GM19035 (cell line): Measurements from ENCODE around the gene GALNT9.

Experiments
- ATAC-seq: cut with Tn5 transposase; IDR thresholded peaks from one replicate; pipeline ENCODE4 v1.9.1; 2021; ENCODE audit not compliant: unreplicated experiment

GALNT9 gene

DNA sequence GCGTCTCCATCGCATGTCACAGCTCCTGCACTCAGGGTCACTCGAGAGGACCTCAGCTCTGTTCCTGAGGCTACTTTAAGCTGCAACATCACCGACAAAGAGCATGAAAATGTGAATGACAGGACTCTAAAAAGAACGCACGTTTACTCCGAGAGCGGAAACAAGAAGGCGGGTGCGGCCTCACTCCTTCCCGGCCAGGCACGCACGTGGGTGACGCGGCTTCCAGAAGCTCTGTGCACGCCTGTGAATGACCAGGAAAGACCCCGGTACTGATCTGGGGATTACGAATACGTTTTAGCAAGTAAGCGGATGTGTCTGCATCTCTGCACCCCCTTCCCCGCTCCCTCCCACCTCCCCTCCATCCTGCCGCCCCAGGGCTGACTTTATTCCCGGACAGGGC lies 15.2 kb upstream of the GALNT9 start:
- ATAC-seq, result no peak

DNA sequence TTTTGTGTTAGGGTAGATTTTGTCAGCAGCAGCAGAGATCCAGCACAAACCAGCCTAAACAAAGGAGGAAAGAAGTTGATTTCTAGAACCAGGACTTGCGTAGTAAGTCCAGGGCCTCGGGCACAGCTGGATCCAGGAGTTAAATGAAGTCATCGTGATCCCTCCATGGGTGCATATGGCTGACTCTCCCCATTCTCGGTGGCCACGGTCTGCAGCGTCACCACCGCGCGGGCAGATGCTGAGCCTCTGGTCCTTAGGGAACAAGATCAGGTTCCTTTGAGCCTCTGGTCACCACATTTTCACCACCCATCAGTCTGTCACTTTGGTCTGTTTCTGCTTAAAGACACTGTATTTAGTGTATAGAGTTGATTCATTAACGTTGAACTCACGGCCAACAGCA lies 14.8 kb upstream of the GALNT9 start:
- no peak for ATAC-seq

DNA sequence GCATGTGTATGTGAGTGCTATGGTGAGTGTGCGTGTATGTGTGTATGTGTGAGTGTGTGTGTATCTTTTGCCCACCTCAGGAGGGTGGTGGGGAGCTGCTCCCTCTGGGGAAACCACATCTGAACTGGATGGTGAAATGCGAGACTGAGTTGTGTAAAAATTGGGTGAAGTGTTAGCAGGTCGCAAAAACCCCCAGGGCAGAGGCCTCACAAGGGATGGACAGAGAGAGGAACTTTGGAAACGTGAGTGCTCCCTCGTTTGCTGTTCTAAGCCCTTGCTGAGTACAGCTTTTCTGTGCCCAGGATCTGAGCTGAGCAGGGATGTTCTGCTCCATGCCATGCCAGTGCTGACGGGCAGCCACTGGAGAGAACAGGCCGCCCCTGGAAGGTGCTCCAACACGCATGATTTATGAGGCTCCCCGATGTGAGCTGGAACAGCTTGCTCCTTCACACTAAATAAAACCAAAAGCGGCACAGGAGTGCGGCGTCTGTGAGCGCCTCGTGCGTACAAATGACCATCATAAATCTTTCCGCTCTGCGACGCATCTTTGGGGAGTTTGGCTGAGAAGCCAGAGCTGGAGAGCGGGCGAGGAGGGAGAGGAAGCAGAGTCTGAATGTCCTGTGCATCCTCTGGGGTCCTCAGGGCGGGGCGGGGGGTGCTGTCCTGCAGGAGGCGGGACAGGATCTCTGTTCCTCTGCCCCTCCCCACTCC lies 14.1 kb upstream of the GALNT9 start:
- ATAC-seq, result no peak

DNA sequence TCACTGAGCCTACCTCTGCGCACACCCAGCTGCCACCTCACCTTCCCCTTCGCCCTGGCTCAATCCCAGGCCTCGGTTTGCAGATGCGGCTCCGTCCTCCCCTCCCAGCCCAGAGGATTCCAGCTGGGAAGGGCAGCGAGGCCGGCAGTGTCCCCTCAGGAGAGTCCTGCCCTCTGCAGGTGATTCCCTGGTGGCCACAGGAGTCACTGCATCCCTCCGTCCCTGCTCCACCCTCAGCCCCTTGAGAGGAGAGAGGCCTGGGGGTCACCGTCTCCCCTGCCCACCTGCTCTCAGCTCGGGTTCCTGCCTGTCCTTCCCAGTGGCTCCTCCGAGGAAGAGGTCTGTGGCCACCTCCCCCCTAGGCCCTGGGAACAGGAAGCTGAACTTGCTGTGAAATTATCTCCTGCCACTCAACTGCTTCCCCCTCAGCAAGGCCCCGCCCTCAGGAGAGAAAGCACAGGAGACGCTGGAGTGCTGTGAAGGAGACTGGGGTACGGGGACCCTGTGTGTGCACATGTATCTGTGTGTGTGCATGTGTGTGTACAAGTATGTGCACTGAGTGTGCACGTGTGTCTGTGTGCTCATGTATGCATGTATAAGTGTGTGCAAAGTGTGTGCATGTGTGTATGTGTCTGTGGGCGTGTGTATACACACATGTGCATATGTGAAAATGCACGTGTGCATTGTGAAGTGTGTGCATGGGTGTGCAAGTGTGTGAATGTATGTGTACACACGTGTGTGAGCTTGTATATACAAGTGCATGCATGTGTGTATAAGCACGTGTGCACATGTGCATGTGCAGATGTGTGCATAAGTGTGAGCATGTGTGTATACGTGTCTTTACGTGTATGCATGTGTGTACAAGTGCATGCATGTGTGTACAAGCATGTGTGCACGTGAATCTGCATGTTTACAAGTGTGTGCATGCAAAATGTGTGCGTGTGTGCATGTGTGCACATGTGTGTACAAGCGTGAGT lies 13.2 kb upstream of the GALNT9 start:
- ATAC-seq, result no peak

DNA sequence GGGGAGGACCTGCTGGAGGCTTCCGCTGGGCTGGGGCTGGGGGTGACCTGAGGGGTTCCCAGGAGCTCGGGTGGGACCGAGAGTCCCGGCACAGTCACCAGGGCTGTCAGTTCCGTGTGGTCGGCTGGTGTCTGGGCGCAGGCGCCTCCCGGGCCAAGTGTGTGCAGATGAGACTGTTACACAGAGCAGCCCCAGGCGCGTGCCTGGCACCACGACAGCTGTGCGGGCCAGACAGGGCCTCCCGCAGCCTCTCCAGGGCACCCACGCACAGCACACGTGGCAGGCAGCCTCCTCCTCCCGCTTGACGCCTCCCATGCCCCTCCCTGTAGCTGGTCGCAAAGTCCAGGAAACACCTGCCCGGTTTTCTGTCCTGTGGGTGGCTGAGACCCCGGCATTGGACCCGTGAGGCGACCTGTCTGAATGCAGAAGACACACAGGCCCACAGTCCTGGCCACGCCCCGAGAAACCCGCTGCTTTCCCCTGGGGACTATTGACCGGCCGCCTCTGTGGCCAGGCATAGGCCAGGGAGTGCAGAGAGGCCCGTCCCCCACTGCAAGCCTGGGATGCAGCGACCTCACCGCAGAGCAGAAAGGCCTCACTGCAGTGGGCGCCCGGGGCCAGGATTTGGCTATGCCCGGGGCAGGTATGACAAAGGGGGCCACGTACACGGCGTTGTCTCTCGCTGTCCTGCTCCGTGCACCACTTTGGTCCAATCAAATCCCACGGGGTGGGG lies 12.1 kb upstream of the GALNT9 start:
- ATAC-seq, result no peak

DNA sequence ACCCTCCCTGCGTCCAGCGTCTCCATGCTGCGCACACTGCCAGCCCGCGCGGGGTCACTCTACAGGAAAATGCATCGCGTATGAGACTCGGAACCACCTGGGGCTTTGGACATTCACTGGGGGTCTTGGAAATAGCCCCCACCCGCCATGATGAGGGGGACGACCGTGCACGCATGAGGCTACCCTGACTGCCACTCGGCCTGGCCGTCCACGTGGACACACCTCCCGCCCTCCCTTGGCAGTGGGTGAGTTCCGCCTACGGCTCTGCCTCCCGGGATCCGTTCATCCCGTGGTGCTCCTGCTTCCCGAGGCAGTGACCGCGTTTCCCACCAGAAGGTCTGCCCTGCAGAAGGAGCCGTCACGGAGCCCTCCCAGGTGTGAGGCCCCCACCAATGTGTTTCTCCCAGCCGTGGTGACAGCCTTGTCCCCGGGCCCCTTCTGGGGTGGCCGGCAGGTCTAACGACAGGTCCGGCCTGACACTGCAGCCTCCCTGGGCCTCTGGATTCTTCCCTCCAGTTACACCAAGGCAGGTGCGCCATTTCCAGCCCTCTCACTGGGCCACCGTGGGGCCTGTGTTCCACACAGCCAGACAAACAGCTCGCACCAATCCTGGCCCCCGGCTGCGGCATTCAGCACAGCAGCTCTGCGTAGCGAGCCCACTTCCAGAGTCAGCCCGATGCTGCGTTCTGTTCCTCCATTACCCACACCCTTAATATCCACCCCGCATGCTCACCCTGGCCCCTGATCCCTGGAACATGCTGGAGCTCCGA lies 11.1 kb upstream of the GALNT9 start:
- no peak for ATAC-seq

DNA sequence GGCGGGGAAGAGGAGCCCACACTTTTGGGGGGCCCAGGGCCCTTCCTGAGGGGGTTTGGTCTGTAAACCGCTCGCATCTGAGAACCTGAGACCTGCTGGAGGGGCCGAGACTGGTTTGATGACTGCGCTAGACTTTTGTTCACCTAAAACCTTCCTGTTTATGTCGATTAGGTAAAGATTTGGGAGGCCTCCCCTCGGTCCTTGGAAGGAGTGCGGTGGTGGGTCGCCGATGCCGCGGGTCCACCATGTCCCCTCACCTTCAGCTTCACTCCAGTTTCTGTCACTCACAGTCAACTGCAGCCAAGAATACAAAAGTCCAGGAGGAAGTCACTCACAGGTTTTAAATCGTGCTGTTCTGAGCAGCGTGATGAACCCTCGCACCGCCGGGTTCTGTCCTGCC lies 10.5 kb upstream of the GALNT9 start:
- no peak for ATAC-seq

DNA sequence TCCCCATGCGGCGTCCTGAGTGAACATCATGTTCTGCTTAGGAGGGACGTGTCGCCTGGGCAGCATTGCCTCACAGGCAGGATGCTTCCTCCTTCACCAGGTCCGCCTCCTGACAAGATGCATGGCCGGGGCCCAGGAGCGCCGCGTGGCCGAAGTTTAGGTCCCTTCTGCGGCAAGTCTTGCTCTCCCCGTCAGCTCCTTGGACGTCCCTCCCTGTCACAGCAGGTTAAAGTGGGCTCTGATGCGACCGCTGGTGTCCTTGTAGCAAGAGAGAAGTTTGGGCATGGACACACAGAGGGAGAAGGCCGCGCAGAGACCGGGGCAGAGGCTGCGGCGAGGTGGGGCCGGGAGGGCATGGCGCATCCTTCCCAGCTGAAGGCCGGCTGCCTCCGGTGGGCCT lies 9.4 kb upstream of the GALNT9 start:
- no peak for ATAC-seq

DNA sequence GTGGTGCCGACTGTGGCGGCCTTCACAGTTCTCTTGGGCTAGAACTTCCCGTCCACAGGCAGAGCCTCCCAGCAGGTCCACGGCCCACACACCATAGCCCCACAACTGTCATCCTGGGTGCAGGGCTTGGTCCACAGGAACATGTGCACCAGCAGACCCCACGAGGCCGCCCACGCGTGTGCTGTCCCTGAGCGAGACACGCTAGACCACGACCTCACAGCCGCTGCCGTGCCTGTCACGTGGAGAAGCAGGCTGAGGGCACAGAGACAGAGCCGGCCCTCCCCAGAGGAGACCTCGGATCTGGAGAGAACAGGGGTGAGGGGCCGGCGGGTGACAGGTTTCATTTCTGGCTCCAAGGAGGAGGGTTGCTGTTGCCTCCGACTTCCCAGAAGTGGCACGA lies 8.9 kb upstream of the GALNT9 start:
- no peak for ATAC-seq

DNA sequence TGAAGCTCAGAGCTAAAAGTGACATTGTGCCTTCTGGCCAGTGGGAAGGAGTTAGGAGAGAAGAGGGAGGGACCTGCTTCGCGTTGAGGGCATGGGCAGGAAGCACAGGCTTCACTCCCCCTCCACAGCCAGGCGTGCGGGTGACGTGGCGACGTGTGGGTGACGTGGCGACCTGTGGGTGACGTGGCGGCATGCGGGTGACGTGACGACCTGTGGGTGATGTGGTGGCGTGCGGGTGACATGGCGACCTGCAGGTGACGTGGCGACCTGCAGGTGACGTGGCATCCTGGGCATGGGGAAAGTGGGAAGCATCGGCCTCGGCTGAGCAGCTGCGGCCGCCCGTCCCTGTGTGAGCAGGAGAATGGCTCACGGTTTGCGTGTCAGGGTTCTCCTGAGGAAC lies 8.2 kb upstream of the GALNT9 start:
- no peak for ATAC-seq

DNA sequence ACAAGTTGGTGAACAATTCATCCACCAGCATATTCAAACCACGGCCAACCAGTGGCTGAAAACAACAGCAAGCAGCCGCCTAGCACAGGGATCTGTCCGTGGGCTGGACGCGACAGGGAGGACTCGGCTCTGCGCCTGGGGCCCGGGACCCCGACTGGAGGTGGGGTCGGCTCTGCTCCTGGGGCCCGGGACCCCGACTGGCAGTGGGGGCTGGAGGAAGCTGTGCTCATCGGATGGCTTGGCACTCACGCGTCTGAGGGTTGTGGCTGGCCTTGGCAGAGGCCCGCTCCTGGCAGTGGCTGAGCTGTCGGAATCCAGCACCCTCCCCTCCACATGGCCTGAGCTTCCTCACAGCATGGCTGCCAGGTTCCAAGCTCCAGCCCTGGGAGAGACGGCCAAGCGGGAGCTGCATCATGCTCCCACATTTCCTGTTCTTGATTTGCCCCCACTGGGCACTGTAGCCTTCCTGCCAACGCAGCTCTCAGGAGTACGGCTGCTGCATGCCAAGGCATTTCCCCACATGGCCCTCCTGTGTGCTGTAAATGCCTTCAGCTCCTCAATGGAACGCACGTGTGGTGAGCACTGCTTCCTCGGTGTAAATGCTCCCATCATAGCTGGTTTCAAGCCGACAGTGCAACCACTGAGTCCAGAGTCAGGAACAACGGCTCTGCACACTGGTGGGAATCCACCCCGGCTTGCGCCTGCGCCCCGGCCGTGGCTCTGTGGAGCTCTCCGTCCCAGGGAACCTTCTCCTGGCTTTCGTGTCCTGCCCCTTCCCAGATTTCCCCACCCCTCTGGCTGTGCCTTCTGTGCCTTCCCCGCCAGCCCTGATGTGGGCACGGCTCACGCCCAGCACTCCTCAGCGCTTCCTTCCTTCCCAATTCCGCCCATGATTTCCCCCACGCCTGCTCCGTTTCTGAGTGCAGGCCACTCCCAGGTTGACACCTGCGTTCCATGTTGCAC lies 7.3 kb upstream of the GALNT9 start:
- no peak for ATAC-seq

DNA sequence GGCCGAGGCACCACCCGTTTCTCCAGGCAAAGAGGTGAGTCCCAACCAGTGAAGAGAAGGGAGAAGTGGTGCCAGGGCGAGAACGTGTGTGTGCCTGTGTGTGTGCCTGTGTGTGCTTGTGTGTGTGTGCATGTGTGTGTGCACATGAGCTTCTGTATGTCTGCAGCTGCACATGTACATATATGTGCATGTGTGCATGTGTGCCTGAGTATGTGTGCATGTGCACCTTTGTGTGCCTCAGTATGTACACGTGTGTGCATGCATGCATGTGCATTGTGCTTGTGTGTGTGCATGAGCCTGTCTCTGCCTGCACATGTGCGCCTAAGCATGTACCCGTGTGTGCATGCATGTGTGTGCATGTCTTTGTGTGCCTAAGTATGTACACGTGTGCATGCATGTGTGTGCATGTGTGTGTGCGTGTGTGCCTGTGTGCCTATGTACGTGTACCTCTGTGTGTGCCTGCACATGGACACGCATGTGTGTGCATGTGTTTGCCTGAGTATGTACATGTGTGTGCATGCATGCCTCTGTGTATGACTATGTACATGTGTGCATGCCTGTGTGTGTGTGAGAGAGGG lies 5.9 kb upstream of the GALNT9 start:
- no peak for ATAC-seq

DNA sequence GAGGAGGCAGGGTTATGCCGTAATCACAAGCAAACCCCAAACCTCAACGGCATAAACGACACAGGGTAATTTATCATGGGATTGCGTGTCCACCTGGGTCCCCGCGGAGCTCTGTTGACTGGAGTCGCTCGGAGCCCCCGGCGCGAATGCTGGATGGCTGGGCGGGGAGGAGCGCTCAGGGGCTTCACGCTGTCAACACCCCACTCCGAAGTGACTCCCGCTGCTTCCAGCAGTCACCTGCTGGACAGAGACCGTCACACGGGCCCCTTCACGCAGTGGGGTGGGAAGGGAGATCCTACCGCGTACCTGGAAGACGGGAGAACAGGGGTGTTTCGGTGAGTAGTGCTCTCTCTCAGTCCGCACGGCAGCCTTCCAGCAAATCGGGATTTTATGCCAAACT lies 4.4 kb upstream of the GALNT9 start:
- no peak for ATAC-seq

DNA sequence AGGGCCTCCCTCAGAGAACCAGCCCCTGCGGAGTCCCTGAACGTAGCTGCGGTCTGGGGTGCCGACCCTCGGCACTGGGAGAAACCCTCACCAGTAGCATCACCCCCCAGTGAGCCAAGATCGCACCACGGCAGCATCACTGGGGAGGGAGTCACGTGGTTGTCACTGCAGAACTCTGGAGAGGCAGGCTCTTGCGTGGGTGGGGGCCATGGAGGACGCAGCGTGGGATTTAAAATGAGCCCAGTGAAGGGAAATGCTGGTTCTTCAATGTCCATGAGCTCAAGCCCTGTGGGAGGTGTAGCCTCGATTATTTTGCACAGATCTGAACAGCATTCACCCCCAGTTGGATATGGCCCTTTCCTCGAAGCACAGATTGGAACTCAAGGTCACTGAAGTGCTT lies 3.9 kb upstream of the GALNT9 start:
- no peak for ATAC-seq

DNA sequence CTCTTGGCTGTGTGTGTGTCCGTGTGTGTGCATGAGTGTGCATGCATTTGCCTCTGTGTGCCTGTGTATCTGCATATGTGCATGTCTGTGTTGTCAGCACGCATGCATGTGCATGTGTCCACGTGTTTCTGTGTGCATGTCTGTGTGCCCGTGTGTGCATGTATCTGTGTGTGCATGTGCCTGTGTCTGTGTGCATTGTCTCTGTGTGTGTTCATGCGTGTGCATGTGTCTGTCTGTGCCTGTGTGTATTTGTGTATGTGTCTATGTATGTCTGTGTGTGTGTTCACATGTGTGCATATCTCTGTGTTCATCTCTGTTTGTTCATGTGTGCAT lies 1.1 kb upstream of the GALNT9 start:
- no peak for ATAC-seq

DNA sequence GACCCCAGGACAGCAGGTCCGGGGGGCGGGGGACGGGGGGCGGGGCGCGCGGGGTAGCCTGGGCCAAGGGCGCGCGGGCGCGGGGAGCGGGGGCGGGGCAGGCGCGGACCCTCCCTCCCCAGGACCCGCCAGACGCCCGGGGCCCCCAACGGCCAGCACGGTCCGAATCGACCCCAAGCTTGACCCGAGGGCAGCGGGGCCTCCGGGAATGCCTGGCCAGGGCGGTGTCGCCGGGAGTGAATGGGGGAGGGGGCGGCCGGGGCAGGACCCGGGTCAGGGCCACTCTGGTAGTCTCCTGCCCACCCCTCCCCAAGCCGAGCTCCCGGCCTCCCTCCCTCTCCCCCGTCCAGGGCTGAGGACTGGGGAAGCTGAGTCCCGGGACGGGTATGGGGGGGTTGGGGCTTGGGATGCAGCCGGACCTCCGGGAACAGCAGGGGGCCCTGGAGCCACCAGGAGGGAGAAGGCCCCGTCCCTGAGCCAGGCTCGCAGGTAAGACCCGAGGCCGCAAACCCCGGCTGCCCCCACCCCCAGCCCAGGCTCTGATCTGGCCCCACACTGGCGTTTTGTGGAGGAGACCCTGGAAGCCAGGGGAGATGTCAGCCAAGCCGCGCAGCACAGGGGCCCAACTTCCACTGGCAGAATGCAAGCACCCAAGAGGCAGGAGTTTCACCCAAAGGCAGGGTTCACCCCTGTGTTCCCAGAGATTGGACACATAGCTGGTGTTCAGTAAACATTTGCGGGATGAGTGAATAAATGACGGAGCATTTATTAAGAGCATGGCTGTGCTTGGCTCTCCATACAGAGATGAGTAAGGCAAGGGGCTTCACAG lies 545 bp upstream of the GALNT9 start:
- no peak for ATAC-seq

DNA sequence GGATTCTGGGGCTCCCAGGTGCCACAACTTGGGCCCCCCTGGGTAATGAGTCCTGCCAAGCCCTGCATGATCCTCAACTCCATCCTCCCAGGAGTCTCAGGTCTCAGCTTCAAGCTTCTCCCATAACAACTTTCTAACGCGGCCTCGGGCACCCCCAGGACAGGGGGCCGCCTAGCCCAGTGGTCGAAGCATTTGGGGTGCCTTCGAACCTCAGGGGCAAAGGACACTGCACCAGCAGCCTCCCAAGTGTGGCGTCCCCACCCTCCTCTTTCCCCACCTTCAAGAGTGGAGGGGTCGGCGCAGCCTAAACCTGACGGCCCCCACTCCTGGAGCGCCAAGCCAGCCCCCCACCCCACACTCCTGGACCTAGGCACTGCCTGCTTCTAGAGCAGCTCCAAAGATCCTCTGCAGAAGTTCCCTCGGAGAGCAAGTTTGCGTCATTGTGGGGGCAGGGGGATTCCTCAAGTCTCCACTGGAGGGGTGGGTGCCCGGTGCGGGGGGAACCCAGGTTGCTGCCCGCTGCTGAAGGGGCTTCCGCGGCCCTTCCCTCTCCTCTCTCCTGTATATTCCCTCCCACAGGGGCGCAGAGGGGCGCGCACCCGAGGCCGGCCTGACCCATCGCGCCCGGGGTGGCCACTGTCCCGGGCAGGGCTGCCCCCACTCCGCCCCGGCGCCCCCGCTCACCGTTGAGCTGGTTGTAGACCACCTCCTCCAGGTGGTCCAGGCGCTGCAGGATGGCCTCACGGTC lies 933 bp downstream of the GALNT9 start:
- no peak for ATAC-seq
